Ectodermal cell (in vitro differentiated cells): ENCODE data around the gene VASH2.
A peak's percentile ranks its signal among the peaks of the same experiment; 100 is the strongest.

Experiments used
- H3K27ac ChIP-seq: 2 replicates; pipeline ENCODE4 v1.7.0; 2013; ENCODE audit warnings: mild to moderate bottlenecking, low read depth, low read length; ENCODE audit not compliant: insufficient read depth, poor library complexity, severe bottlenecking
- H3K27me3 ChIP-seq: 2 replicates; pipeline ENCODE4 v1.7.0; 2013; ENCODE audit warnings: mild to moderate bottlenecking, low read length; ENCODE audit not compliant: insufficient read depth, control insufficient read depth, poor library complexity, severe bottlenecking
- H3K36me3 ChIP-seq: one replicate; pipeline ENCODE4 v1.7.0; 2013; ENCODE audit warnings: low read length; ENCODE audit not compliant: control insufficient read depth, insufficient read depth
- H3K4me1 ChIP-seq: one replicate; pipeline ENCODE4 v1.7.0; 2013; ENCODE audit warnings: low read length; ENCODE audit not compliant: control insufficient read depth, insufficient read depth
- H3K4me3 ChIP-seq: 2 replicates; pipeline ENCODE4 v1.7.0; 2013; ENCODE audit warnings: low read depth, low read length, control low read depth; ENCODE audit not compliant: insufficient read depth
- H3K9me3 ChIP-seq: 2 replicates; pipeline ENCODE4 v1.7.0; 2013; ENCODE audit warnings: mild to moderate bottlenecking, low read length, moderate library complexity; ENCODE audit not compliant: control insufficient read depth
- WGBS, 2 experiments: methylation state at CpG; one replicate each; pipeline ENCODE4 v1.1.7; 2013; ENCODE audit warnings: missing lambda C conversion rate in 2 of 2; 5-methylcytosine and 5-hydroxymethylcytosine counted together

VASH2 gene

DNA sequence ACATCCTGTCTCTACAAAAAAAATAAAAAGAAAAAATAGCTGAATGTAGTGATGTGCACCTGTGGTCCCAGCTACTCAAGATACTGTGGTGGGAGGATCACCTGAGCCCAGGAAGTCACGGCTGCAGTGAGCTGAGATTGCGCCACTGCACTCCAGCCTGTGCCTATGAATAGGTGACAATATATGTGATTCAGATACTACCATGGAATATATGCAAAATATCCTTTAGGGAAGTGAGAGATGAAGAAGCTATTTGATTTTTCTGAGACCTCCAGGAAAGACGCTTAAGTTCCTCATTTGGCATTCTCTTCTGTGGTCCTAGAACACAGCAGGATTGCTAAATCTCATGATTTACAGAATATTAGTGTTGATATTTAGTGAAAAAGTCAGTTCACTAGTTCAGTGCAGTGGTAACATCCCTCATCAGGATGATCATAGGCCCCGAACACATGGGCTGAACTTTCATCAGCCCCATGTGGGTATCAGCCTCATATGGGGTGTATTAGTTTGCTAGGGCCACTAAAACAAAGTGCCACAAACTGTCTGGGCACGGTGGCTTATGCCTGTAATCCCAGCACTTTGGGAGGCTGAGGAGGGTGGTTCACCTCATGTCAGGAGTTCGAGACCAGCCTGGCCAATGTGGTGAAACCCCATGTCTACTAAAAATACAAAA, 6.0 kb upstream of the VASH2 start:
- no peaks in the 10 kb centered on the region for H3K36me3 ChIP-seq
- no peak overlapping the region for H3K27ac ChIP-seq
- no peaks in the 10 kb centered on the region for H3K4me1 ChIP-seq
- H3K4me3 ChIP-seq: no peak overlapping the region
- 93% methylated on average over 6 of the region's 6 CpGs for WGBS, 2 experiments
- no peaks in the 10 kb centered on the region for H3K27me3 ChIP-seq
- no peaks in the 10 kb centered on the region for H3K9me3 ChIP-seq

DNA sequence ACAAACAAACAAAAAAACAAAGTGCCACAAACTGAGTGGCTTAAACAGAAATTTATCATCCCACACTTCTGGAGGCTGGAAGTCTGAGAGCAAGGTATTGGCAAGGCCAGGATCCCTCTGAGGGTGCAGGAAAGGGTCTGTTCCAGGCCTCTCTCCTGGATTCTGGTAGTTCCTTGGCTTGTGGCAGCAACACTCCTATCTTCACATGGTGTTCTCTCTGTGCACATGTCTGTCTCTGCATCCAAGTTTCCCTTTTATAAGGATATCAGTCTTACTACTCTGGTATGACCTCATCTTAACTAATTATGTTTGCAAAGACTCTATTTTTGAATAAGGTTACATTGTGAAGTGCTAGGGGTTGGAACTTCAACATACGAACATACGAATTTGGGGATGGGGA, 5.3 kb upstream of the VASH2 start:
- 91 to 94% methylated on average over 2 of the region's 2 CpGs for WGBS, 2 experiments
- H3K27ac ChIP-seq: no peak overlapping the region
- H3K4me3 ChIP-seq: no peak overlapping the region
- H3K36me3 ChIP-seq: no peaks in the 10 kb centered on the region
- no peaks in the 10 kb centered on the region for H3K9me3 ChIP-seq
- peaks cover 4% of the 10 kb centered on the region for H3K4me1 ChIP-seq
- no peaks in the 10 kb centered on the region for H3K27me3 ChIP-seq

DNA sequence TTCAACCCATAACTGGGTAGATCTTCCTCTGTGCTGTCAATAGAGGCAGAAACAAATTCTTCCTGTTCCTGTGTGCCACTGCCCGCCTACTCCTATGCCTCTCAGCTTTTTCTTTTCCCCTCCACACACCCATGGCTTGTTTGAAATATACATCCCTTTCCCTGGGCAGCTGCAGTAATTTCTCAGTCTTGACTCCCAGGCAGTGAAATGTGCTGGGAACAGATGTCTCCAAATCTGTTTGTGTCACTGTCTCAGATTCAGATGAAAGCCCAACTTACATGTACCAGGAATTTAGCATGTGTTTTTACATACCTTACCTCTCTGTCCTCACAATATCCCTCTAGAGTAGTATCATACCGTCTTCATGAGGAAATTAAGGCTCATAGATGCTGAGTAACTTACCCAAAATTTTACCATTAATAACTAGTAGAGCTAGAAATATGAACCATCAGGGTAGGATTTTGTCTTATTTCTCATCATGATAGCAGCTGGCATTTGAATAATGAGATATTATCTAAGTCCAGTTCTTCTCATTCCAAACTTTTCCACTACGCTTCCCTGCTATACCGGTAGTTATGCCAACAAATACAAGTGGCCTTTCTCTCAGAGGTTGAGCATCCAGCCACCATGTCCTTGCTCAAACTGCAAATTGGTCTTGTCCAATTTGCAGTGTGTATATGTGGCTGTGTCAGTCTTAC, 4.7 kb upstream of the VASH2 start:
- peaks cover 4% of the 10 kb centered on the region for H3K4me1 ChIP-seq
- H3K36me3 ChIP-seq: no peaks in the 10 kb centered on the region
- WGBS, 2 experiments: 94 to 95% methylated on average over 4 of the region's 4 CpGs
- no peak overlapping the region for H3K4me3 ChIP-seq
- H3K27ac ChIP-seq: no peak overlapping the region
- no peaks in the 10 kb centered on the region for H3K9me3 ChIP-seq
- H3K27me3 ChIP-seq: no peaks in the 10 kb centered on the region

DNA sequence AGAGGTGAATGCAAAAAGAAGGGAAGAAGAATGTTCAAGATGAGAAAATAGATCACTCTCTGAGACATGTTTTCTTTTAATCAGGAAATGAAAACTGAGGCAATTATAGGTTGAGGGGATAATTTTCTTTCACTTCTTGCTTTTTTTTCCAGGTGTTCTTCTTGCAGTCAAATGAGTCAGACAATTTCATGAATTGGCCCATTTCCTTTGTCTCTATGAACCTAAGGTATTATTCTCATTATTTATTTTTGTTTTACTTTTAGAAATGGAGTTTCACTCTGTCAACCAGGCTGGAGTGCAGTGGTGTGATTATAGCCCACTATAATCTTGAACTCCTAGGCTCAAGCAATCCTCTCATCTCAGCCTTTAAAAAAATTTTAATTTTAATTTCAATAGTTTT, 3.5 kb upstream of the VASH2 start:
- Histone ChIP-seq H3K4me1 (peaks cover 4% of the 10 kb centered on the region), H3K36me3 (no peaks in the 10 kb centered on the region), H3K4me3 (no peak overlapping the region)

DNA sequence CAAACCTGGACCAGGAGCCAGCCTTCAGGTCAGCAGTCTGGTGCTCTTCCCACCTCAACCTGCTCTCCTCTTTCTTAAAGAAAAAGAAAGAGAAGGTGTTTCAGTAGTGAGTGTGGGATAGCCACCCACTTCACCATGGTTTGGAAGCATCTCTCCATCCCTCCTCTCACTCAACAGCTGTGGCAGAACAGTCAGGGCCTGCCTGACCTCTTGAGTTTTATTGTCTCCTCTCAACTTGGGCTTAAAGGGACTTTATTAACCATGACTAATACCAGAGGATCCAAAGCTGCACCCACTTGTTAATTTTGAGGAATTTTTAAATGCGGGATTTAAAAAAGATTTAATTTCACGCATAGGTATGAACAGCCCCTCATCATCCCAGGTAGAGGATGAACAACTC, 570 bp upstream of the VASH2 start:
- peaks cover 15% of the 10 kb centered on the region for H3K4me1 ChIP-seq
- WGBS, 2 experiments: 56 to 64% methylated on average over 2 of the region's 2 CpGs
- H3K36me3 ChIP-seq: no peaks in the 10 kb centered on the region
- no peak overlapping the region for H3K27ac ChIP-seq
- H3K4me3 ChIP-seq: peak overlapping the region; percentile 75
- no peaks in the 10 kb centered on the region for H3K9me3 ChIP-seq
- H3K27me3 ChIP-seq: no peaks in the 10 kb centered on the region

More for the DNA sequence above, 3.5 kb upstream of the VASH2 start:
- no peaks in the 10 kb centered on the region for H3K27me3 ChIP-seq
- no peaks in the 10 kb centered on the region for H3K9me3 ChIP-seq
- no peak overlapping the region for H3K27ac ChIP-seq

DNA sequence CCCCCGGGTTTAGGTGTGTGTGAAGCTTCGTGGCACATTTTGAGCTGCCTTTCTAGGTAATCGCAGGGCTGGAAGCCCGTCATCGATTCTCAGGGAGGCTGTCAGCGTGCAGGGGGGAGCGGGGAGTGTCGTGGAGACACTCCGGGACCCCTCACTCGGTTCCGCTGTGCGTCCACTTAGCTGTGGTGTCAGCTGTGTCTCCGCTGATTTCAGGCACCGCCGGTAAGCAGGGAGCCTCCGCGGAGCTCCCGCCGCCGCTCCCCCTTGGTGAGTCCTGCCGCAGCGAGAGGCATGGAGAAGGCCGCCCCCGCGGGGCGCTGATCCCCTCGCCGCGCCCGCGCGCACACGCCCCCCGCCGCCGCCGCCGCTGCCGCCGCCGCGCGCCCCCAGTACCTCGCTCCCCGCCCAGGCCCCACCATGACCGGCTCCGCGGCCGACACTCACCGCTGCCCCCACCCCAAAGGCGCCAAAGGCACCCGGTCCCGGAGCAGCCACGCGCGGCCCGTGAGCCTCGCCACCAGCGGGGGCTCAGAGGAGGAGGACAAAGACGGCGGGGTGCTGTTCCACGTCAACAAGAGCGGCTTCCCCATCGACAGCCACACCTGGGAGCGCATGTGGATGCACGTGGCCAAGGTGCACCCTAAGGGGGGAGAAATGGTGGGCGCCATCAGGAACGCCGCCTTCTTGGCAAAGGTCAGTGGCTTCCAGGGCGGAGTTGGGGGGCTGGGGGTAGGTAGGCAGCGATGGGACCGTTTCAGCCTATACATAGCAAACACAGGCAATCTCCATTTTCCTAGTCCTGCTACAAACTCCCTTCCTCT, 995 bp downstream of the VASH2 start:
- Histone ChIP-seq H3K36me3 (no peaks in the 10 kb centered on the region), H3K4me1 (peaks cover 15% of the 10 kb centered on the region), H3K27me3 (no peaks in the 10 kb centered on the region), H3K9me3 (no peaks in the 10 kb centered on the region), H3K4me3 (peak overlapping the region; percentile 75), H3K27ac (no peak overlapping the region)
- 1% methylated on average over 72 of the region's 72 CpGs for WGBS, 2 experiments

DNA sequence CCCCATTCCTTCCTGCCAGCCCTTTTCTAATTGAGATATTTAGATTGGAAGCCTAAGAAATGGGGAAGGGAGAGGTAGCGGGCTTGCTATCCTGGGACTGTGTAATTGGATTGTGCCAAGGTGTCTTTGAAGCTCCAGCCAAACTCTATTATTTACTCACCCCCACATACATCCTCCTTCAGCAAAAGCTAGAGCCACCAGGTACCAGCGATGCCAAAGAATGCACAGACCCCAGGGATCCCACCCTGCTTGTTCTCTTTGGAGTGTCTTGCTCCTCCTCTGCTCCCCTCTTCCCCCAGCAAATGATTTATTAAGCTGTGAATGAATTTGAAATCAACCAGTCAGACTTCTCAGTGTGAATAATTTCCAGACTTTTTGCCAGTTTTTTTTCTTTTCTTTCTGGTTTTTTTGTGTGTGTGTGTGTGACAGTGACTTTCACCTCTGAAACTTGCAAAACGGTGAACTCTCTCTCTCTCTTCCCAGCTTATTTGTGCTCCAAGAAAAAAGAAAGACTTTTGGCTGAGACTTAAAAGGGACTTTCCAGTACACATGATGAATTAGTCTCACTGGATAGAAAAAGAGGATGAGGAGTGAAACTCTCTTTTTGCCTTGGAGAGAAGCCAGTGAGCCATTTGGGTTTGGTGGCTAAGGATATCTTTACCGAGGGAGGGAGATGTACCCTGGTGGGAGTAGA, 1.8 kb downstream of the VASH2 start:
- peak overlapping the region; percentile 75 for H3K4me3 ChIP-seq
- WGBS, 2 experiments: 28 to 44% methylated on average over 2 to 3 of the region's 4 CpGs
- no peaks in the 10 kb centered on the region for H3K27me3 ChIP-seq
- H3K27ac ChIP-seq: no peak overlapping the region
- H3K9me3 ChIP-seq: no peaks in the 10 kb centered on the region
- H3K36me3 ChIP-seq: no peaks in the 10 kb centered on the region
- H3K4me1 ChIP-seq: peaks cover 15% of the 10 kb centered on the region

DNA sequence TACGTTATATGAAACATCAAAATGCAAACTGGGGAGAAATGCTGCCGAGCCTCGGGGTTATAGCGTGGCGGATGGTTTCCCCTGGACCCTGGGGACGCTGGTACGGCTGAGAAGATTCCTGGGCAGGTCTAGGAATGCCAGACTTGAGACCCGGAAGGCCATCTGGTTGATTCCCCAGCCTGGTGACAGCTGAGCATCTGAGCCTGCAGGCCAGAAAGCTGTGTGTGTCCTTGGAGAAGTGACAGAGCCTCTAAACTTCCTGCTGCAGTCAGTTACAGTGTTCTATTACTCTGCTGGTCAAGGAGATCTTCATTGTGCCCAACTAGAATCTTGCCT, 2.3 kb downstream of the VASH2 start:
- 71 to 76% methylated on average over 8 of the region's 8 CpGs for WGBS, 2 experiments
- H3K4me3 ChIP-seq: no peak overlapping the region

DNA sequence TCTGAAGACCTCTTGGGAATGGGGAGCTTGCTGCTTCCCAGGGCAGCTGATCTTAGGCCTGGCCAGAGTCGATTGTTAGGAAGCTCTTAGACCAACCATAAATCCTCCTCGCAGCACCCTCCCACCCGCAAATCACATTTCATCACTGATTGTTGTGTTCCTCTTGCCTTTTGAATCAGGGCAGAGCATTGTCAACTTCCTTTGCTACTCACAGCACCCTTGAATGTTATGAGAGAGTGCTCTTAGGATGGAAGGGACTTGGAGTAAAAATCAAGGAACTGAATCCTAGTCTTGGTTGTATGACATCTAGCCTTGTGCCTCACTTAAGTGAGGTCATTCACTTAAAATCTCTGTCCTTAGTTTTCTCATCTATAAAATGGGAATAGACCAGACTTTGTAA, 3.0 kb downstream of the VASH2 start:
- 84 to 87% methylated on average over 3 of the region's 3 CpGs for WGBS, 2 experiments
- no peak overlapping the region for H3K27ac ChIP-seq
- H3K4me1 ChIP-seq: peaks cover 15% of the 10 kb centered on the region
- no peak overlapping the region for H3K4me3 ChIP-seq
- H3K36me3 ChIP-seq: no peaks in the 10 kb centered on the region
- no peaks in the 10 kb centered on the region for H3K27me3 ChIP-seq
- no peaks in the 10 kb centered on the region for H3K9me3 ChIP-seq

More for the DNA sequence above, 2.3 kb downstream of the VASH2 start:
- Histone ChIP-seq H3K27me3 (no peaks in the 10 kb centered on the region), H3K4me1 (peaks cover 15% of the 10 kb centered on the region), H3K27ac (no peak overlapping the region), H3K9me3 (no peaks in the 10 kb centered on the region), H3K36me3 (no peaks in the 10 kb centered on the region)

DNA sequence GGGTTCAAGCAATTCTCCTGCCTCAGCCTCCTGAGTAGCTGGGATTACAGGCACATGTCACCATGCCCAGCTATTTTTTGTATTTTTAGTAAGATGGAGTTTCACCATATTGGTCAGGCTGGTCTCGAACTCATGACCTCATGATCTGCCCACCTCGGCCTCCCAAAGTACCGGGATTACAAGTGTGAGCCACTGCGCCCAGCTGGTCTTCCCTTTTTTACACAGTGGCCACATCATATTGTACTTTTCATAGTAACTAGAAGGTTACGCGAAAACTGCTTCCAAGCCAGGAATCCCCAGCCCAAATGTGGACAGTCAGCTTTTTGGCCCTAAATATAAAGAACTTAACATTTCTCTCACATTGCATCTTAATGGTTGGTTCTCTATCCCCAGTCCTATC, 4.2 kb downstream of the VASH2 start:
- Histone ChIP-seq H3K9me3 (no peaks in the 10 kb centered on the region), H3K4me3 (no peak overlapping the region), H3K4me1 (peaks cover 15% of the 10 kb centered on the region), H3K36me3 (peaks cover 3% of the 10 kb centered on the region), H3K27ac (no peak overlapping the region), H3K27me3 (no peaks in the 10 kb centered on the region)
- WGBS, 2 experiments: 93 to 95% methylated on average over 6 of the region's 6 CpGs
